ENCODE measurements around the gene LINC00237. TPM values are rescaled to one million over a fixed set of nuclear protein-coding genes. Genes with fewer than 3 reads are reported as not detected.

Gene LINC00237
- total RNA-seq, 2 donors from 2014 or later, result 2.0 TPM; not detected in 1

DNA sequence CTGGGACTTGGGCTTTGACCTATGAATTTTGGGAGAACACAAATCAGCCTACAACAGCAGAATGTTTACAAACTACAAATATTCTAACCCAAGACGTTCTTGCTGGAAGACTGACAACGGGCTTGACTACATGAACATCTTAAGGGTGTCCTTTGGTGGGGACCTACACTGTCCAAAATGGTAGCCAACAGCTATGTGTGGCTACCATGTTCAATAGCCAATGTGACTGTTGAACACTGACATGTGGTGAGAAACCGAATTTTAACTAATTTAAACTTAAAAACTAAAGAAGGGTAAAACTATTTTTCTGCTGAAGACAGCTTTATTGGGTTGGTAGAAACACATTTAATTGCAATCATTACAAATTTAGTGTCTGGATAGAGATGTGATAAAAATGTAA, 30.1 kb downstream of the LINC00237 start:
- Histone ChIP-seq H3K9ac (ENCODE audit: extremely low read depth, low read length, poor library complexity, severe bottlenecking) (no peak overlapping the region), H3K4me1 (ENCODE audit: control insufficient read depth, insufficient read depth, low read length) (no peaks in the 10 kb centered on the region), H3K4me3 (ENCODE audit: low read length) (no peak overlapping the region), H3K27me3 (ENCODE audit: control insufficient read depth, insufficient read depth, low read length, poor library complexity, severe bottlenecking) (no peaks in the 10 kb centered on the region), H3K9me3 (ENCODE audit: control insufficient read depth, low read length) (no peaks in the 10 kb centered on the region), H3K27ac (ENCODE audit: low read depth, low read length) (no peak overlapping the region), H3K36me3 (ENCODE audit: control insufficient read depth, insufficient read depth, low read length) (no peaks in the 10 kb centered on the region)
- Mint-ChIP-seq H3K27ac (no peak overlapping the region), H3K9me3 (no peaks in the 10 kb centered on the region), H3K4me3 (no peak overlapping the region), H3K27me3 (ENCODE audit: insufficient read depth) (peaks cover 1% of the 10 kb centered on the region), H3K36me3 (ENCODE audit: low read depth) (no peaks in the 10 kb centered on the region), H3K4me1 (no peaks in the 10 kb centered on the region)
- 88 to 94% methylated on average over 2 to 3 of the region's 3 CpGs for WGBS, 2 experiments (ENCODE audit: insufficient coverage in 1 of 2, insufficient read length in 1 of 2)
- DNase-seq, result no peak
- TF ChIP-seq, protein P1, sequence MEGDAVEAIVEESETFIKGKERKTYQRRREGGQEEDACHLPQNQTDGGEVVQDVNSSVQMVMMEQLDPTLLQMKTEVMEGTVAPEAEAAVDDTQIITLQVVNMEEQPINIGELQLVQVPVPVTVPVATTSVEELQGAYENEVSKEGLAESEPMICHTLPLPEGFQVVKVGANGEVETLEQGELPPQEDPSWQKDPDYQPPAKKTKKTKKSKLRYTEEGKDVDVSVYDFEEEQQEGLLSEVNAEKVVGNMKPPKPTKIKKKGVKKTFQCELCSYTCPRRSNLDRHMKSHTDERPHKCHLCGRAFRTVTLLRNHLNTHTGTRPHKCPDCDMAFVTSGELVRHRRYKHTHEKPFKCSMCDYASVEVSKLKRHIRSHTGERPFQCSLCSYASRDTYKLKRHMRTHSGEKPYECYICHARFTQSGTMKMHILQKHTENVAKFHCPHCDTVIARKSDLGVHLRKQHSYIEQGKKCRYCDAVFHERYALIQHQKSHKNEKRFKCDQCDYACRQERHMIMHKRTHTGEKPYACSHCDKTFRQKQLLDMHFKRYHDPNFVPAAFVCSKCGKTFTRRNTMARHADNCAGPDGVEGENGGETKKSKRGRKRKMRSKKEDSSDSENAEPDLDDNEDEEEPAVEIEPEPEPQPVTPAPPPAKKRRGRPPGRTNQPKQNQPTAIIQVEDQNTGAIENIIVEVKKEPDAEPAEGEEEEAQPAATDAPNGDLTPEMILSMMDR (conservative IDR thresholded peaks at IDR 0.05), result no peak

DNA sequence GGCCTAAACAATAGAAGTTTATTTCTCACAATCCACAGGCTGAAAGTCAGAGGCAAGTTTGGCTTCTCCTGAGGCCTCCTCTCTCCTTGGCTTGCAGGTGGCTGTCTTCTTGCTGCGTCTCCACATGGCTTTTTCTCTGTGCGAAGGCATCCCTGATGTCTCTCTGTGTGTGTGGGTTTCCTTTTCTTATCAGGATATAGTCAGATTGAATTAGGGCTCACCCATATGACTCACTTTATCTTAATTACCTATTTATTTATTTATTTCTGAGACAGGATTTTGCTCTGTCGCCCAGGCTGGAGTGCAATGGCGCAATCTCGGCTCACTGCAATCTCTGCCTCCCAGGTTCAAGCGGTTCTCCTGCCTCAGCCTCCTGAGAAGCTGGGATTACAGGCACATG, 30.7 kb downstream of the LINC00237 start:
- H3K36me3 ChIP-seq (ENCODE audit: control insufficient read depth, insufficient read depth, low read length), result no peaks in the 10 kb centered on the region
- Mint-ChIP-seq H3K4me1 (no peaks in the 10 kb centered on the region), H3K9me3 (no peaks in the 10 kb centered on the region), H3K27me3 (ENCODE audit: insufficient read depth) (peaks cover 1% of the 10 kb centered on the region), H3K4me3 (no peak overlapping the region), H3K27ac (no peak overlapping the region), H3K36me3 (ENCODE audit: low read depth) (no peaks in the 10 kb centered on the region)
- WGBS, 2 experiments (ENCODE audit: insufficient coverage in 1 of 2, insufficient read length in 1 of 2), result 76 to 95% methylated on average over 4 to 5 of the region's 6 CpGs
- no peak overlapping the region for H3K9ac ChIP-seq (ENCODE audit: extremely low read depth, low read length, poor library complexity, severe bottlenecking)
- TF ChIP-seq, protein P1 (conservative IDR thresholded peaks at IDR 0.05), result no peak
- H3K4me3 ChIP-seq (ENCODE audit: low read length), result no peak overlapping the region
- H3K9me3 ChIP-seq (ENCODE audit: control insufficient read depth, low read length), result no peaks in the 10 kb centered on the region
- no peaks in the 10 kb centered on the region for H3K4me1 ChIP-seq (ENCODE audit: control insufficient read depth, insufficient read depth, low read length)
- no peak overlapping the region for H3K27ac ChIP-seq (ENCODE audit: low read depth, low read length)
- H3K27me3 ChIP-seq (ENCODE audit: control insufficient read depth, insufficient read depth, low read length, poor library complexity, severe bottlenecking), result no peaks in the 10 kb centered on the region
- no peak for DNase-seq

DNA sequence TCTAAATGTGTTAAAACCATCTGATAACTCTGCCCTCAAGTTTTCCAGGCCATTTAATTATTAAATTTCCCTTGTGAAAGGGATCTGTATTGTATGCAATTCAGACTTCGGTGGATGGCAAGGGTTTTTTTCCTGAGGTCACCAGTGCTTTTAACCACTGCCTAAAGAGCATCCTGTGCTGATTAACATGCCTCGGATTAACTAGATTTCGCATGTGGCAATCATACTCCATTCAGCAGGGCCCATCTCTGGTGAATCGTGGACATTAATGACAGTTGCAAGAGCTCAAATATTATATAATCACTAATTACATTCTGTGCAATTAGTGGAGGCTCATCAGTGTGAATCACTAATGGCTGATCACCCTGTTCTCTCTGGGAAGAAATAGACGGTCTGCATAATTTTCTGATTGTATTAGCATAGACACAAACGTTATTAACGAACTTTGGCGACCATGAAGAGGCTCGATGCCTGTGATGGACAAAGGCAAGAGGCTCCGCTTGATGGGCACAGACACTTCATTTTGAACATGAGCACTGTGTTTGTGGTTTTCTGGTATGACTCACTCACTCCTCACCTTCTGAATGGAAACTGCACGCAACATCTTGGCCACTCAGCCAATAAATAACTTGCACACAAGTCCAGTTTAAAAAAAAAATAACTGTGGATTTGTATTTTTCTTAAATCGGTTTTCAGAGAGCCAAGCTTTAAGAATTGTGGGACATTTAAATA, 31.4 kb downstream of the LINC00237 start:
- TF ChIP-seq, protein P1 (conservative IDR thresholded peaks at IDR 0.05), result no peak
- H3K36me3 Mint-ChIP-seq (ENCODE audit: low read depth), result no peaks in the 10 kb centered on the region

More for the DNA sequence above, 31.4 kb downstream of the LINC00237 start:
- H3K27ac ChIP-seq (ENCODE audit: low read depth, low read length), result no peak overlapping the region
- H3K4me1 ChIP-seq (ENCODE audit: control insufficient read depth, insufficient read depth, low read length), result no peaks in the 10 kb centered on the region
- no peaks in the 10 kb centered on the region for H3K36me3 ChIP-seq (ENCODE audit: control insufficient read depth, insufficient read depth, low read length)
- Mint-ChIP-seq H3K4me3 (no peak overlapping the region), H3K4me1 (no peaks in the 10 kb centered on the region), H3K27ac (no peak overlapping the region), H3K9me3 (no peaks in the 10 kb centered on the region), H3K27me3 (ENCODE audit: insufficient read depth) (peaks cover 1% of the 10 kb centered on the region)
- no peaks in the 10 kb centered on the region for H3K9me3 ChIP-seq (ENCODE audit: control insufficient read depth, low read length)
- WGBS, 2 experiments (ENCODE audit: insufficient coverage in 1 of 2, insufficient read length in 1 of 2), result 92% methylated on average over 10 to 12 of the region's 12 CpGs
- no peaks in the 10 kb centered on the region for H3K27me3 ChIP-seq (ENCODE audit: control insufficient read depth, insufficient read depth, low read length, poor library complexity, severe bottlenecking)
- no peak overlapping the region for H3K9ac ChIP-seq (ENCODE audit: extremely low read depth, low read length, poor library complexity, severe bottlenecking)
- no peak for DNase-seq
- no peak overlapping the region for H3K4me3 ChIP-seq (ENCODE audit: low read length)

All from endodermal cell (in vitro differentiated cells).